ENCODE data around the gene DENND4A.
"Not testable (repeated sequence)": the region's sequence is repeated elsewhere in the genome, so short reads cannot be mapped to it uniquely, and the experiment has no call there.

DENND4A gene

DNA sequence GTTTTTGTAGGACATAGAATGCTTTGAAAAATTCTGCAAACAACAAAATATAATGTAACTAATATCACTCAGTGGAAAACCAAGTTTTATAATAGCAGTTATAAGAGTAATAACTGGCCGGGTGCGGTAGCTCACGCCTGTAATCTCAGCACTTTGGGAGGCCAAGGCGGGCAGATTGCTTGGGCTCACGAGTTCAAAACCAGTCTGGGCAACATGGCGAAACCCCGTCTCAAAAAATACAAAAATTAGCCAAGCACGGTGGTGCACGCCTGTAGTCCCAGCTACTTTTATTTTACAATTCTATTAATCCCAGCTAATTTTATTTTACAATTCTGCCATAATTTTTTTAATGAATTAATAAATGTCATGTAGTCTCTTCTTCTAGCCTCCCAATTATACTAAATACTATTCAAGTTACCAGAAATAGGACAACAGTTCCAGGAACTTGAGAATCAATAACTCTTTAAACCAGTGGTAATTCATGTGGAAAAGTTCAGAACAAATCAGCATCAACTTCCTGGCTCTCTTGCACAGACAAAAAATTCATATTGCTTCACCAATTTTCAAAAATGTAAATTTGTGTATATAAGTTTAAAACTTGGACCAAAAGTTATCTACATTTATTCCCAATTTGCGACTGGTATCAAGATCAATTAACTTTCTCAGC, 2.2 kb downstream of the DENND4A start:
- FAIRE-seq (no peak), DNase-seq (ENCODE audit: low spot score) (no peak)

GRCh38 chr15:65789105-65789504, 3.0 kb downstream of the DENND4A start:
- FAIRE-seq (no peak), DNase-seq (ENCODE audit: low spot score) (no peak)

DNA sequence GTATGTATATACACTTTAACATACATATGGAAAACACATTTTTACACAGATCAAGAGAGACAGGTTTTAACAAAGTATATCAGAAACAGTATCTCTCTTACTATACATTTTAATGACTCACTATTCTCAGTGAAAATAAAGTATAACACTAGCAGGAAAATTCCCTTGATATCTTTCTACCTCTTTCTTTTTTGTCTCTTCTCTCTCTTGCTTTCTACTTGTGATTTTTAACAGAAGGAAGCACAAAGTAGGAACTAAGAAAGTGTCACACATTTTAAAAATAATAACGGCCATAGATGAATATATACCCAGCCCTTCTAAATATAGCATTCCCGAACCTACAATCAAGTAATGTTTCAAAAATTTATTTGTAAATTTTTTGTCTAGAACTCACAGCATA, 4.8 kb downstream of the DENND4A start:
- no peak for FAIRE-seq
- DNase-seq (ENCODE audit: low spot score), result no peak

DNA sequence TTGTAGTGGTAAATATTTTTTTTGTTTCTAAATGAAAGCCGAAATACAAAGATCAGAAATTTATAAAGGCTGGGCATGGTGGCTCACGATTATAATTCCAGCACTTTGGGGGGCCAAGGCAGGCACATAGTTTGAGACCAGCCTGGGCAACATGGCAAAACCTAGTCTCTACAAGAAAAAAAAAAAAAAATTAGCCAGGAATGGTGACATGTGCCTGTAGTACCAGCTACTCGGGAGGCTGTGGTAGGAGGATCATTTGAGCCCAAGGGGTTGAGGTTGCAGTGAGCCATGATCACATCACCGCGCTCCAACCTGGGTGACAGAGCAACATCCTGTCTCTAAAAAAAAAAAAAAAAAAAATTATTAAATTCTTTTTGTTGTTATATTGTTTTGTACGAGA, 6.9 kb downstream of the DENND4A start:
- FAIRE-seq, result no peak
- no peak for DNase-seq (ENCODE audit: low spot score)

- DNase-seq (ENCODE audit: low spot score), result no peak
- FAIRE-seq, result no peak
Observed at GRCh38 chr15:65783872-65784271, 8.2 kb downstream of the DENND4A start.

DNA sequence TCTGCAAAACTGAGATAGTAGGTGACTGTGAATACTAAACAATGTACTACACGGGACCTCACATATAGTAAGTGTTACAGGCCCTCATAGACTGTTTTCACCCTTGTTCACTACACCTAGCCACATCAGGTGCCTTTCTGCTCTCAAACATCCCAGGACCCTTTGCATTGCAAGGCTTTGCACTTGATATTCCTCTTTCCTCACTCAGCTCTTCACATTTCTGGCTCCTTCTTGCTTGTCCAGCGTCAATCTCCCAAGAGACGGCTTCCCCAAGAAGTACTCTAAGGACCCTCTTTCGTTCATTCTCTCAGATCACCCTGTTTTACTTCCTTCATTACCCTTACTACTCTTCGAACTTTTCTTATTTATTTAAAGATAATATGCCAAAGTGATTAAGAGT, 10.0 kb downstream of the DENND4A start:
- FAIRE-seq, result no peak

DNA sequence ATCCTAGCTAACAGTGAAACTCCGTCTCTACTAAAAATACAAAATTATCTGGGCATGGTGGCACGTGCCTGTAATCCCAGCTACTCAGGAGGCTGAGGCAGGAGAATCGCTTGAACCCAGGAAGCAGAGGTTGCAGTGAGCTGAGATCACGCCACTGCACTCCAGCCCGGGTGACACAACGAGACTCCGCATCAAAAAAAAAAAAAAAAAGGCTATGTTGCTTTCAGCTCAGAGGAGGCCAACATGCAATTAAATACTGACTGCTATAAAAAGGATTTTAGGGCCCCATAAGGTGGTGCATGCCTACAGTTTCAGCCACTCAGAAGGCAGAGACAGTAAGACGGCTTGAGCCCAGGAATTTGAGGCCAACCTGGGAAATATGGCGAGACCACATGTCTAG, 13.4 kb downstream of the DENND4A start:
- not testable (repeated sequence) for FAIRE-seq; DNase-seq (ENCODE audit: low spot score)

More for the DNA sequence above, 10.0 kb downstream of the DENND4A start:
- no peak for DNase-seq (ENCODE audit: low spot score)

- DNase-seq (ENCODE audit: low spot score), result no peak
- no peak for FAIRE-seq
Observed at GRCh38 chr15:65778269-65778668, 13.8 kb downstream of the DENND4A start.

- FAIRE-seq (no peak), DNase-seq (ENCODE audit: low spot score) (no peak)
Observed at GRCh38 chr15:65777843-65778242, 14.2 kb downstream of the DENND4A start.

GRCh38 chr15:65777053-65777452, 15.0 kb downstream of the DENND4A start:
- DNase-seq (ENCODE audit: low spot score) (no peak), FAIRE-seq (no peak)

DNA sequence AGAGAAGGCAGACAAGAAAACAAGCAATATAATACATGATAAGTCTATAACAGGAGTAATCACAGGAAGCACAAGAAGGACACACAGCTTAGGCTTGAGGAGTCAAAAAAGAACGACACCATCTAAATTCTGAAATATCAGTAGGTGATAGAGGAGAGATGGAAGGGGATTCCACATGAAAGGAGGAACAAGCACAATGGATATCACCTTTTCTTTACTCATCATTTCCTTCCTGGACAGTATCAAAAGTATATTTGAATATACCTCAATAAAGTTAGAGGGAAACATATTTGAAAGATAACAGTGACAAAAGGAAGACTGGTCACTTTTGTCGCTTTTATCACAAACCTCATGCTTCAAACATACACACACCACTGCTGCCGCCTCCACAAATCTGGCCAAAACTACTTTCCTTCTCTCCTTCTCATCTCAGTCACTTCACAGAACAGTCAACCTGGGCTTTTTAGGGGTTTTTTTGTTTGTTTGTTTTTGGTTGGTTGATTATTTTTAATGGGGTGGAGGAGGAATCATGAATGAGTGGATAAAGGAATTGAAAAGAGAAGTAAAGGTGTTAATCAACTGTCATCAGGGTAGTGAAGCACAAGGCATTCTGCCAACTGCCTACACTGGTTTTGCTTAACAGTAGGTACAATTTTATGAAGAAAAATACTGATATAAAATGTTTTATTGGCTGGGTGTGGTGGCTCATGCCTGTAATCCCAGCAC, 18.5 kb downstream of the DENND4A start:
- FAIRE-seq, result no peak
- no peak for DNase-seq (ENCODE audit: low spot score)

- FAIRE-seq, result no peak
- DNase-seq (ENCODE audit: low spot score), result no peak
Observed at GRCh38 chr15:65772930-65773329, 19.2 kb downstream of the DENND4A start.

DNA sequence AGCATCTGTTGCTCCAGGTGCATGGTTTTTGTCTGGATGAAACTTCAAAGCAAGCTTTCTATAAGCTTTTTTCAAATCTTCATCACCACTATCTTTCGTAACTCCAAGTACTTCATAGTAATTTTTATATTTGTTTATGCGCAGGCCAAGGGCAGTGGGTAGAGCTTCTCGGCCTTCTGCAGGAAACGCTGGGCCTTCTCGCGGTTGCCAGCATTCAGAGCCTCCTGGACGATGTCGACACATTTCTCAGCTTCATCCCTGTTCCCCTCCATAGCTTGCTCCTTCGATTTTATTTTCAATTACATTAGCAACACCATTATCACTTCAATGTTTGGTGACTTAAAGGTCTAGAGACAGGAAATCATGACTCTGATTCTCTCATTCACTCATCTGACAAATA, 20.2 kb downstream of the DENND4A start:
- DNase-seq (ENCODE audit: low spot score), result no peak
- no peak for FAIRE-seq

GRCh38 chr15:65769482-65769881, 22.6 kb downstream of the DENND4A start:
- no peak for FAIRE-seq
- no peak for DNase-seq (ENCODE audit: low spot score)

DNA sequence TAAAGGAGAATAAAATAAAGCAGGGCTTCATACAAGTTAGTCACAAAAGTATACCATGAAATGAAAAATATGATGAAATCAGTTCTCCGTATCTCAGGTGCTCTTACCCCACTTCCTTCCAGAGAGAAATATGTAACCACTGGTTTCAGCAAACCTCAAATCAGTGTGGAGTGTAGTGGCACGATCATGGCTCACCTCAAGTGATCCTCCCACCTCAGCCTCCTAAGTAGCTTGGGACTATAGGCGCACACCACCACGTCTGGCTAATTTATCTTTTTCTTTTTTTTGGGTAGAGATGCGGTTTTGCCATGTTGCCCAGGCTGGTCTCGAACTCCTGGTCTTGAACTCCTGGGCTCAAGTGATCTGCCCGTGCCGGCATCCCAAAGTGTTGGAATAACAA, 24.2 kb downstream of the DENND4A start:
- DNase-seq (ENCODE audit: low spot score) (no peak), FAIRE-seq (no peak)

DNA sequence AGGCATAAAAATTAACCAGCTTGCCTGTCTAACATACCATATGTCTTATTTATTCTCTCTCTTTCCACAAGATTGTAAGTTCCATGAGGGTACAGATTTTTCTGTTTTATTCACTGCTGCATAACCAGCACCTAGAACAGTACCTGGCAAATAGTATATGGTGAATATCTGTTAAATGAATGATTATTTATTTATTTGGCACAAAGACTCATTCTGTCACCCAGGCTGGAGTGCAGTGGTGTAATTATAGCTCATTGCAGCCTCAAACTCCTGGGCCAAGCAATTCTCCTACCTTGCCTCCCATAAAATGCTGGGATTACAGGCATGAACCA, 24.9 kb downstream of the DENND4A start:
- FAIRE-seq (no peak), DNase-seq (ENCODE audit: low spot score) (no peak)

GRCh38 chr15:65766422-65767263, 25.4 kb downstream of the DENND4A start:
- FAIRE-seq, result no peak
- DNase-seq (ENCODE audit: low spot score), result no peak

DNA sequence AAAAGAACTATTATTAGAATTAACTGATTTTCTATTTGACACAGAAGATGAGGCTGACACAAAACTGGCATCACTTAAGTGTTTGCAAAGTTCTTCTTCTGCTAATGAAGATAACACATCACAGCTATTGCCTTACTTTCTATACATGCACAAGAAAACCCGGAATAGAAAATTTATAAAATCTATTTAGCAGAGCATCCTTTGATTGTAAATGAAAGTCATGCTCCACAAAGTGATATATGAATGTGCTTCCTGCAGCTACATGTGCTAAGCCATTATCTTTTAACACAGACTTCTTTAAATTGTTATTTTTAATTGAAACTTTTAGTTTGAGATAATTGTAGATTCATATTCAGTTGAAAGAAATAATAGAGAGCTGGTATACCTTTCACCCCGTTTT, 27.0 kb downstream of the DENND4A start:
- no peak for DNase-seq (ENCODE audit: low spot score)
- FAIRE-seq, result no peak

- FAIRE-seq, result peak; percentile 13
- DNase-seq (ENCODE audit: low spot score), result no peak
Observed at GRCh38 chr15:65762914-65763787, 28.9 kb downstream of the DENND4A start.

- DNase-seq (ENCODE audit: low spot score) (no peak), FAIRE-seq (no peak)
Observed at GRCh38 chr15:65762399-65762798, 29.7 kb downstream of the DENND4A start.

- no peak for DNase-seq (ENCODE audit: low spot score)
- no peak for FAIRE-seq
Observed at GRCh38 chr15:65761210-65761926, 30.7 kb downstream of the DENND4A start.
